PC-3 (cell line): ENCODE data around the gene MLLT3.

Source experiments
- CTCF ChIP-seq: fragments of 300-600 bp; sonication (generic); conservative IDR thresholded peaks from 2 replicates; pipeline ENCODE4 v1.5.1; 2017; ENCODE audit warnings: antibody characterized with exemption, low read depth, mild to moderate bottlenecking, low read length
- EZH2 ChIP-seq: fragments of 300-600 bp; sonication (generic); IDR thresholded peaks from one replicate; pipeline ENCODE4 v1.6.1; 2017; ENCODE audit warnings: antibody characterized with exemption, mild to moderate bottlenecking, low read length; ENCODE audit not compliant: unreplicated experiment
- EZH2phosphoT487 ChIP-seq: fragments of 300-600 bp; sonication (generic); IDR thresholded peaks from 2 replicates; pipeline ENCODE4 v1.6.1; 2018; ENCODE audit warnings: mild to moderate bottlenecking, antibody characterized with exemption, low read length, borderline replicate concordance

GRCh38 chr9:20553558-20554149 lies 68.6 kb downstream of the MLLT3 start:
- no peak for TF ChIP-seq EZH2
- TF ChIP-seq CTCF, result no peak
- TF ChIP-seq EZH2phosphoT487, result no peak
